ENCODE data around the gene TOR1A. TPM values are rescaled to one million over a fixed set of nuclear protein-coding genes. Genes with fewer than 3 reads are reported as not detected.

The TOR1A gene
- polyA plus RNA-seq, 2 of the 4 experiments (the other 2 are of a cell fraction) = 54.0 to 74.9 TPM

- CTCF ChIA-PET = interaction anchor here (0.8 to 1.0 kb wide), 3 partner anchors 13 to 137 kb away, joined by 3 read pairs; no protein-coding TSS in a partner anchor
- DNase-seq (ENCODE audit: low read depth in 1 of 2, low spot score in 1 of 2) (no peak), ATAC-seq (no peak), FAIRE-seq (no peak)
- H3K9me3 ChIP-seq = no peaks in the 10 kb centered on the region
- POLR2A ChIA-PET = no interaction called here
- WGBS (ENCODE audit: missing lambda C conversion rate) = 90% methylated on average over 4 of the region's 4 CpGs
- H3K4me2 ChIP-seq = no peak overlapping the region
- TF ChIP-seq RFX5 (IDR thresholded peaks at IDR 0.05) (no peak), MAZ (IDR thresholded peaks at IDR 0.05; ENCODE audit: borderline replicate concordance, low read depth, low read length) (no peak), FOSL2 (IDR thresholded peaks at IDR 0.05) (no peak), FOSL2 (CRISPR knock-in tag; IDR thresholded peaks at IDR 0.05) (no peak), CBX2 (IDR thresholded peaks at IDR 0.05; ENCODE audit: borderline replicate concordance, low read depth) (no peak), HMGXB4 (CRISPR knock-in tag; IDR thresholded peaks at IDR 0.05; ENCODE audit: borderline replicate concordance) (no peak), MYC (IDR thresholded peaks at IDR 0.05; ENCODE audit: borderline replicate concordance, low read length) (no peak), MAFK (IDR thresholded peaks at IDR 0.05; ENCODE audit: partially characterized antibody) (no peak)
- TF ChIP-seq, protein P1, sequence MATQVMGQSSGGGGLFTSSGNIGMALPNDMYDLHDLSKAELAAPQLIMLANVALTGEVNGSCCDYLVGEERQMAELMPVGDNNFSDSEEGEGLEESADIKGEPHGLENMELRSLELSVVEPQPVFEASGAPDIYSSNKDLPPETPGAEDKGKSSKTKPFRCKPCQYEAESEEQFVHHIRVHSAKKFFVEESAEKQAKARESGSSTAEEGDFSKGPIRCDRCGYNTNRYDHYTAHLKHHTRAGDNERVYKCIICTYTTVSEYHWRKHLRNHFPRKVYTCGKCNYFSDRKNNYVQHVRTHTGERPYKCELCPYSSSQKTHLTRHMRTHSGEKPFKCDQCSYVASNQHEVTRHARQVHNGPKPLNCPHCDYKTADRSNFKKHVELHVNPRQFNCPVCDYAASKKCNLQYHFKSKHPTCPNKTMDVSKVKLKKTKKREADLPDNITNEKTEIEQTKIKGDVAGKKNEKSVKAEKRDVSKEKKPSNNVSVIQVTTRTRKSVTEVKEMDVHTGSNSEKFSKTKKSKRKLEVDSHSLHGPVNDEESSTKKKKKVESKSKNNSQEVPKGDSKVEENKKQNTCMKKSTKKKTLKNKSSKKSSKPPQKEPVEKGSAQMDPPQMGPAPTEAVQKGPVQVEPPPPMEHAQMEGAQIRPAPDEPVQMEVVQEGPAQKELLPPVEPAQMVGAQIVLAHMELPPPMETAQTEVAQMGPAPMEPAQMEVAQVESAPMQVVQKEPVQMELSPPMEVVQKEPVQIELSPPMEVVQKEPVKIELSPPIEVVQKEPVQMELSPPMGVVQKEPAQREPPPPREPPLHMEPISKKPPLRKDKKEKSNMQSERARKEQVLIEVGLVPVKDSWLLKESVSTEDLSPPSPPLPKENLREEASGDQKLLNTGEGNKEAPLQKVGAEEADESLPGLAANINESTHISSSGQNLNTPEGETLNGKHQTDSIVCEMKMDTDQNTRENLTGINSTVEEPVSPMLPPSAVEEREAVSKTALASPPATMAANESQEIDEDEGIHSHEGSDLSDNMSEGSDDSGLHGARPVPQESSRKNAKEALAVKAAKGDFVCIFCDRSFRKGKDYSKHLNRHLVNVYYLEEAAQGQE (IDR thresholded peaks at IDR 0.05) = no peak
- no peak overlapping the region for H3K27ac ChIP-seq
- H3K4me1 ChIP-seq = no peaks in the 10 kb centered on the region
- H3K4me3 ChIP-seq = no peak overlapping the region
Observed at GRCh38 chr9:129854588-129855110, 30.7 kb upstream of the TOR1A start.

DNA sequence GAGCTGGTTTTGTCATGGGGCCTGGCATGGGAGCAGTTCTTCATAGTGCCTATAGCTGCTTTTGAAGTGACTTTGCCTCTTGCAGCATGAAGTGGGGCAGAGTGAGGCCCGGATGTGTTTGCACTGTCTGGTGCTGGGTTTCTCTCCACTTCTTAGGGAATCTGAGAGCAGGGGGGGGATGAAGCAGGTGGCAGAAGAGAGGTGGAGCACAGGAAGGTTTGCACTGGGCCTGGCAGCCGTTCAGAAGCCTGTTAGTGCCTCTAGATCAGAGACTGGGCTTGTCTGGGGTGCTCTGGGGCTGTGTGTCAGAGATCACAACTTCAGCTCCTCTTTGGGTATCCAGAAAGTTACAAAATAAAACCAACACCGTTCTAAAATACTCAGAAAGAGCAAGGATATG, 29.7 kb upstream of the TOR1A start:
- no peak for FAIRE-seq
- DNase-seq (ENCODE audit: low read depth in 1 of 2, low spot score in 1 of 2) = no peak
- Histone ChIP-seq H3K9me3 (no peaks in the 10 kb centered on the region), H3K27ac (no peak overlapping the region), H3K4me3 (no peak overlapping the region), H3K4me2 (no peak overlapping the region), H3K4me1 (no peaks in the 10 kb centered on the region)
- CTCF ChIA-PET = interaction anchor here (1.0 to 1.6 kb wide), 3 partner anchors 10 to 138 kb away, joined by 3 to 4 read pairs (median 3); no protein-coding TSS in a partner anchor
- ATAC-seq = no peak
- POLR2A ChIA-PET = no interaction called here
- TF ChIP-seq MAZ (IDR thresholded peaks at IDR 0.05; ENCODE audit: borderline replicate concordance, low read depth, low read length) = no peak
- no peak for TF ChIP-seq SMC3 (IDR thresholded peaks at IDR 0.05)
- no peak for TF ChIP-seq USF2 (IDR thresholded peaks at IDR 0.05)
- TF ChIP-seq EHF (CRISPR knock-in tag; IDR thresholded peaks at IDR 0.05) = no peak
- no peak for TF ChIP-seq HEYL (CRISPR knock-in tag; IDR thresholded peaks at IDR 0.05)
- TF ChIP-seq, protein P2, sequence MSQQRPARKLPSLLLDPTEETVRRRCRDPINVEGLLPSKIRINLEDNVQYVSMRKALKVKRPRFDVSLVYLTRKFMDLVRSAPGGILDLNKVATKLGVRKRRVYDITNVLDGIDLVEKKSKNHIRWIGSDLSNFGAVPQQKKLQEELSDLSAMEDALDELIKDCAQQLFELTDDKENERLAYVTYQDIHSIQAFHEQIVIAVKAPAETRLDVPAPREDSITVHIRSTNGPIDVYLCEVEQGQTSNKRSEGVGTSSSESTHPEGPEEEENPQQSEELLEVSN (IDR thresholded peaks at IDR 0.05; ENCODE audit: borderline replicate concordance, low read depth) = no peak
- TF ChIP-seq HOXA7 (CRISPR knock-in tag; IDR thresholded peaks at IDR 0.05) = no peak
- no peak for TF ChIP-seq TP53 (CRISPR knock-in tag; IDR thresholded peaks at IDR 0.05)
- no peak for TF ChIP-seq RARB (CRISPR knock-in tag; IDR thresholded peaks at IDR 0.05)
- no peak for TF ChIP-seq CBX8 (IDR thresholded peaks at IDR 0.05)
- no peak for TF ChIP-seq HMGXB4 (CRISPR knock-in tag; IDR thresholded peaks at IDR 0.05; ENCODE audit: borderline replicate concordance)
- TF ChIP-seq ZNF302 (CRISPR knock-in tag; IDR thresholded peaks at IDR 0.05) = no peak
- no peak for TF ChIP-seq KDM1A (IDR thresholded peaks at IDR 0.05; ENCODE audit: low read depth)
- no peak for TF ChIP-seq JUNB (IDR thresholded peaks at IDR 0.05)
- no peak for TF ChIP-seq ZC3H11A (IDR thresholded peaks at IDR 0.05)
- WGBS (ENCODE audit: missing lambda C conversion rate) = 40% methylated on average over 3 of the region's 3 CpGs

All from A549 (cell line).